ENCODE measurements around the gene NACA2. TPM values are rescaled to one million over a fixed set of nuclear protein-coding genes. Genes with fewer than 3 reads are reported as not detected.

NACA2 gene
- total RNA-seq, 1 experiment from 2014 or later = not detected

DNA sequence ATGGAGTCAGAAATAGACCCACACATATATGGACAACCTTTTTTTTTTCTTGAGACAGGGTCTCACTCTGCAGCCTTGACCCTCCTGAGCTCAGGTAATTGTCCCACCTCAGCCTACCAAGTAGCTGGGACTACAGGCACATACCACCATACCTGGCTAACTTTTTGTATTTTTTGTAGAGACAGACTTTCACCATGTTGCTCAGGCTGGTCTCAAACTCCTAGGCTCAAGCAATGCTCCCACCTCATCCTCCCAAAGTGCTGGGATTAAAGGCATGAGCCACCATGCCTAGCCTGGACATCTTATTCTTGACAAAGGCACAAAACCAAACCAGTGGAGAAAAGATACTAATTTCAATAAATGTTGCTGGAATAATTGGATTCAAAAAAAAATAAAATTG lies 14.7 kb upstream of the NACA2 start:
- ATAC-seq = no peak
- POLR2A ChIA-PET = no interaction called here
- intact Hi-C loops (cut with micrococcal nuclease) = no loop called here
- Histone ChIP-seq H3K27me3 (ENCODE audit: insufficient read depth, low read length) (no peaks in the 10 kb centered on the region), H3K4me2 (ENCODE audit: low read length) (no peak overlapping the region), H4K20me1 (ENCODE audit: insufficient read depth) (no peaks in the 10 kb centered on the region), H2AFZ (ENCODE audit: low read depth, low read length, poor library complexity, severe bottlenecking) (no peak overlapping the region), H3K9me2 (ENCODE audit: insufficient read depth) (no peaks in the 10 kb centered on the region), H3K36me3 (ENCODE audit: control insufficient read depth in 1 of 2, insufficient read depth in 2 of 2, low read length in 2 of 2) (no peaks in the 10 kb centered on the region), H3K4me1 (ENCODE audit: control insufficient read depth in 1 of 2, insufficient read depth in 2 of 2, low read length in 2 of 2) (no peaks in the 10 kb centered on the region), H3K79me2 (ENCODE audit: insufficient read depth, low read length) (no peaks in the 10 kb centered on the region), H3K4me3 (replicated peaks in 1 of 2; ENCODE audit: low read depth in 1 of 2, low read length in 2 of 2) (no peak overlapping the region), H3K9ac (ENCODE audit: low read length) (no peak overlapping the region), H3K27ac (ENCODE audit: low read depth, low read length) (no peak overlapping the region), H3K9me3 (ENCODE audit: control insufficient read depth in 1 of 2, insufficient read depth in 1 of 2, low read depth in 1 of 2, low read length in 2 of 2) (no peaks in the 10 kb centered on the region)
- TF ChIP-seq SIN3A (IDR thresholded peaks at IDR 0.05; ENCODE audit: low read depth) (no peak), CBX3 (IDR thresholded peaks at IDR 0.05; ENCODE audit: low read depth) (no peak), FOSL1 (IDR thresholded peaks at IDR 0.05; ENCODE audit: low read depth) (no peak), RAD21 (IDR thresholded peaks at IDR 0.05; ENCODE audit: low read depth) (no peak), JUND (IDR thresholded peaks at IDR 0.05) (no peak), ZFX (IDR thresholded peaks at IDR 0.05) (no peak), SRF (IDR thresholded peaks at IDR 0.05; ENCODE audit: low read depth) (no peak), EZH2phosphoT487 (IDR thresholded peaks at IDR 0.05; ENCODE audit: borderline replicate concordance) (no peak), SP1 (IDR thresholded peaks at IDR 0.05; ENCODE audit: low read depth) (no peak), ELF1 (IDR thresholded peaks at IDR 0.05; ENCODE audit: borderline replicate concordance, low read depth) (no peak), TCF7L2 (IDR thresholded peaks at IDR 0.05; ENCODE audit: borderline replicate concordance, extremely low read depth, insufficient read depth, insufficient read length) (no peak), ZNF274 (IDR thresholded peaks at IDR 0.05; ENCODE audit: low read depth, low read length) (no peak), CEBPB (IDR thresholded peaks at IDR 0.05; ENCODE audit: low read depth) (no peak), POLR2A (IDR thresholded peaks at IDR 0.05; ENCODE audit: borderline replicate concordance, extremely low read depth, insufficient read depth, insufficient read length) (no peak)
- TF ChIP-seq, protein P1, sequence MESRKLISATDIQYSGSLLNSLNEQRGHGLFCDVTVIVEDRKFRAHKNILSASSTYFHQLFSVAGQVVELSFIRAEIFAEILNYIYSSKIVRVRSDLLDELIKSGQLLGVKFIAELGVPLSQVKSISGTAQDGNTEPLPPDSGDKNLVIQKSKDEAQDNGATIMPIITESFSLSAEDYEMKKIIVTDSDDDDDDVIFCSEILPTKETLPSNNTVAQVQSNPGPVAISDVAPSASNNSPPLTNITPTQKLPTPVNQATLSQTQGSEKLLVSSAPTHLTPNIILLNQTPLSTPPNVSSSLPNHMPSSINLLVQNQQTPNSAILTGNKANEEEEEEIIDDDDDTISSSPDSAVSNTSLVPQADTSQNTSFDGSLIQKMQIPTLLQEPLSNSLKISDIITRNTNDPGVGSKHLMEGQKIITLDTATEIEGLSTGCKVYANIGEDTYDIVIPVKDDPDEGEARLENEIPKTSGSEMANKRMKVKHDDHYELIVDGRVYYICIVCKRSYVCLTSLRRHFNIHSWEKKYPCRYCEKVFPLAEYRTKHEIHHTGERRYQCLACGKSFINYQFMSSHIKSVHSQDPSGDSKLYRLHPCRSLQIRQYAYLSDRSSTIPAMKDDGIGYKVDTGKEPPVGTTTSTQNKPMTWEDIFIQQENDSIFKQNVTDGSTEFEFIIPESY (IDR thresholded peaks at IDR 0.05; ENCODE audit: extremely low read depth, insufficient replicate concordance, low read length) = no peak
- TF ChIP-seq, protein P2, sequence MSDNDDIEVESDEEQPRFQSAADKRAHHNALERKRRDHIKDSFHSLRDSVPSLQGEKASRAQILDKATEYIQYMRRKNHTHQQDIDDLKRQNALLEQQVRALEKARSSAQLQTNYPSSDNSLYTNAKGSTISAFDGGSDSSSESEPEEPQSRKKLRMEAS (IDR thresholded peaks at IDR 0.05) = no peak
- TF ChIP-seq, protein P3, sequence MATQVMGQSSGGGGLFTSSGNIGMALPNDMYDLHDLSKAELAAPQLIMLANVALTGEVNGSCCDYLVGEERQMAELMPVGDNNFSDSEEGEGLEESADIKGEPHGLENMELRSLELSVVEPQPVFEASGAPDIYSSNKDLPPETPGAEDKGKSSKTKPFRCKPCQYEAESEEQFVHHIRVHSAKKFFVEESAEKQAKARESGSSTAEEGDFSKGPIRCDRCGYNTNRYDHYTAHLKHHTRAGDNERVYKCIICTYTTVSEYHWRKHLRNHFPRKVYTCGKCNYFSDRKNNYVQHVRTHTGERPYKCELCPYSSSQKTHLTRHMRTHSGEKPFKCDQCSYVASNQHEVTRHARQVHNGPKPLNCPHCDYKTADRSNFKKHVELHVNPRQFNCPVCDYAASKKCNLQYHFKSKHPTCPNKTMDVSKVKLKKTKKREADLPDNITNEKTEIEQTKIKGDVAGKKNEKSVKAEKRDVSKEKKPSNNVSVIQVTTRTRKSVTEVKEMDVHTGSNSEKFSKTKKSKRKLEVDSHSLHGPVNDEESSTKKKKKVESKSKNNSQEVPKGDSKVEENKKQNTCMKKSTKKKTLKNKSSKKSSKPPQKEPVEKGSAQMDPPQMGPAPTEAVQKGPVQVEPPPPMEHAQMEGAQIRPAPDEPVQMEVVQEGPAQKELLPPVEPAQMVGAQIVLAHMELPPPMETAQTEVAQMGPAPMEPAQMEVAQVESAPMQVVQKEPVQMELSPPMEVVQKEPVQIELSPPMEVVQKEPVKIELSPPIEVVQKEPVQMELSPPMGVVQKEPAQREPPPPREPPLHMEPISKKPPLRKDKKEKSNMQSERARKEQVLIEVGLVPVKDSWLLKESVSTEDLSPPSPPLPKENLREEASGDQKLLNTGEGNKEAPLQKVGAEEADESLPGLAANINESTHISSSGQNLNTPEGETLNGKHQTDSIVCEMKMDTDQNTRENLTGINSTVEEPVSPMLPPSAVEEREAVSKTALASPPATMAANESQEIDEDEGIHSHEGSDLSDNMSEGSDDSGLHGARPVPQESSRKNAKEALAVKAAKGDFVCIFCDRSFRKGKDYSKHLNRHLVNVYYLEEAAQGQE (IDR thresholded peaks at IDR 0.05; ENCODE audit: low read depth) = no peak
- TF ChIP-seq, protein P4, sequence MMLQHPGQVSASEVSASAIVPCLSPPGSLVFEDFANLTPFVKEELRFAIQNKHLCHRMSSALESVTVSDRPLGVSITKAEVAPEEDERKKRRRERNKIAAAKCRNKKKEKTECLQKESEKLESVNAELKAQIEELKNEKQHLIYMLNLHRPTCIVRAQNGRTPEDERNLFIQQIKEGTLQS (IDR thresholded peaks at IDR 0.05) = no peak
- TF ChIP-seq, protein P5, sequence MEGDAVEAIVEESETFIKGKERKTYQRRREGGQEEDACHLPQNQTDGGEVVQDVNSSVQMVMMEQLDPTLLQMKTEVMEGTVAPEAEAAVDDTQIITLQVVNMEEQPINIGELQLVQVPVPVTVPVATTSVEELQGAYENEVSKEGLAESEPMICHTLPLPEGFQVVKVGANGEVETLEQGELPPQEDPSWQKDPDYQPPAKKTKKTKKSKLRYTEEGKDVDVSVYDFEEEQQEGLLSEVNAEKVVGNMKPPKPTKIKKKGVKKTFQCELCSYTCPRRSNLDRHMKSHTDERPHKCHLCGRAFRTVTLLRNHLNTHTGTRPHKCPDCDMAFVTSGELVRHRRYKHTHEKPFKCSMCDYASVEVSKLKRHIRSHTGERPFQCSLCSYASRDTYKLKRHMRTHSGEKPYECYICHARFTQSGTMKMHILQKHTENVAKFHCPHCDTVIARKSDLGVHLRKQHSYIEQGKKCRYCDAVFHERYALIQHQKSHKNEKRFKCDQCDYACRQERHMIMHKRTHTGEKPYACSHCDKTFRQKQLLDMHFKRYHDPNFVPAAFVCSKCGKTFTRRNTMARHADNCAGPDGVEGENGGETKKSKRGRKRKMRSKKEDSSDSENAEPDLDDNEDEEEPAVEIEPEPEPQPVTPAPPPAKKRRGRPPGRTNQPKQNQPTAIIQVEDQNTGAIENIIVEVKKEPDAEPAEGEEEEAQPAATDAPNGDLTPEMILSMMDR (IDR thresholded peaks at IDR 0.05 in 2 of 3, conservative IDR thresholded peaks at IDR 0.05 in 1 of 3; ENCODE audit: borderline replicate concordance in 1 of 3, insufficient read depth in 1 of 3, low read depth in 2 of 3, low read length in 2 of 3) = no peak
- DNase-seq (ENCODE audit: low read depth, low spot score) = no peak
- RAD21 ChIA-PET (ENCODE audit: low non-redundant PET in 1 of 2, low total read pairs in 2 of 2, uncharacterized antibody in 2 of 2, unreplicated experiment in 2 of 2) = no interaction called here
- CTCF ChIA-PET = interaction anchor here (1.4 kb wide), 1 partner anchor 22 kb away, joined by 3 read pairs; no protein-coding TSS in a partner anchor
- no TSS peak for BruUV-seq (replicated peaks)
